Esophagus (tissue), 2 donors: Measurements from ENCODE around the gene AFF3. TPM values are rescaled to one million over a fixed set of nuclear protein-coding genes. Genes with fewer than 3 reads are reported as not detected.

Experiments
- H3K27ac ChIP-seq, 2 donors: one replicate each; pipeline ENCODE4 v1.5.1; 2013; ENCODE audit warnings: low read depth in 2 of 2, mild to moderate bottlenecking in 2 of 2, inconsistent platforms in 1 of 2, low read length in 1 of 2, moderate library complexity in 1 of 2
- H3K27me3 ChIP-seq, 2 donors: one replicate each; pipeline ENCODE4 v1.6.1; 2013; ENCODE audit warnings: low read length in 2 of 2, control low read depth in 1 of 2, mild to moderate bottlenecking in 1 of 2; ENCODE audit not compliant: insufficient read depth in 2 of 2, control insufficient read depth in 1 of 2
- H3K36me3 ChIP-seq, 2 donors: one replicate each; pipeline ENCODE4 v1.6.1; 2013; ENCODE audit warnings: low read length in 1 of 2; ENCODE audit not compliant: control insufficient read depth in 2 of 2, insufficient read depth in 2 of 2
- H3K4me1 ChIP-seq, 2 donors: one replicate each; pipeline ENCODE4 v1.6.1; 2013; ENCODE audit warnings: low read length in 1 of 2; ENCODE audit not compliant: control insufficient read depth in 2 of 2, insufficient read depth in 2 of 2
- H3K4me3 ChIP-seq, 2 donors: one replicate each; pipeline ENCODE4 v1.5.1; 2013; ENCODE audit warnings: low read length in 2 of 2, mild to moderate bottlenecking in 2 of 2, low read depth in 1 of 2, moderate library complexity in 1 of 2
- H3K9me3 ChIP-seq, 2 donors: one replicate each; pipeline ENCODE4 v1.6.1; 2013; ENCODE audit warnings: mild to moderate bottlenecking in 2 of 2, low read depth in 1 of 2, low read length in 1 of 2, moderate library complexity in 1 of 2; ENCODE audit not compliant: control insufficient read depth in 2 of 2, insufficient read depth in 1 of 2
- WGBS, 2 donors: extraction: QIAGEN DNeasy Blood & Tissue Kit; methylation state at CpG; one replicate each; pipeline ENCODE4 v1.1.7; 2013; 5-methylcytosine and 5-hydroxymethylcytosine counted together
- polyA plus RNA-seq, 2 donors: library from polyadenylated mRNA; stranded (reverse); fragments of 200-250 nt; gene quantifications; one replicate each; pipeline ENCODE4 v1.2.3, GENCODE V29; 2013
- donor health status: healthy with polysubstance abuse.
- donor health status: Bipolar disorder and iron deficiency.

The AFF3 gene
- polyA plus RNA-seq, 2 donors, result 1.0 to 1.1 TPM

DNA sequence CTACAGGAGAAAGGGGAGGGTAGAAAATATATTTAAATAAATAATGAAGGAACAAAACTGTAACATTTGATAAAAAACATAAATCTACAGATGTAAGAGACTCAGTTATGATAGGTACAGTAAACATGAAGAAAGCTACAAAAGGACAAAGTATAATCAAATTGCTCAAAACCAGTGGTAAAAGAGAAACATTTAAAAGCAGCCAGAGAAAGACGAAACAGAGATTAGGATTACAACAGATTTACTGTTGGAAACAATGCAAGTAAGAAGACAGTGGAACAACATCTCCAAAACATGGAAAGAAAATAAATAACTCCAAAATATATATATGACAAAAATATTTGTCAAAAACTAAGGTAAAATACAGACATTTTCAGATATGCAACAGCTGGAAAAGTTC lies 344.9 kb downstream of the AFF3 start:
- Histone ChIP-seq H3K4me1 (no peaks in the 10 kb centered on the region), H3K27ac (no peak overlapping the region), H3K9me3 (no peaks in the 10 kb centered on the region), H3K4me3 (no peak overlapping the region), H3K27me3 (no peaks in the 10 kb centered on the region), H3K36me3 (no peaks in the 10 kb centered on the region)
- 94 to 96% methylated on average over 1 of the region's 1 CpG for WGBS, 2 donors

DNA sequence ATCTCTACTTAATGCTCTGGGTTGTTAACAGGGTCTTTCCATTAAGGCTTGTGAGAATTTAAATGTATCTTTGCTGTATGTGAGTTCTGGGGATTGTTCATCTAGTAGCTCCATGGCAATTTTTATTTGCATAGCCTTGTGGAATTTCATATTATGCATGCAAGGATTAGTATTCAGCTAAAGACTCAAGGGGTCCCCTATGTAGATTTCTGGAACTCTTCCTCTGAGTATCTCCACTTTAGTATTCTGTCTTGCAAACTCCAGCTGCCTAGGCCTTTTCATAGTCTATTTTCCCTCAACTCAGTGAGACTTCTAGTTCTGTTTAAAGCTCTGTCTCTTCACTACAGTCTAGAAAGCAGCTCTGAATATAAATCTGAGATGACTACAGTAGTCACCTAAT lies 348.0 kb downstream of the AFF3 start:
- Histone ChIP-seq H3K27ac (no peak overlapping the region), H3K4me3 (no peak overlapping the region), H3K27me3 (no peaks in the 10 kb centered on the region), H3K9me3 (no peaks in the 10 kb centered on the region), H3K36me3 (no peaks in the 10 kb centered on the region), H3K4me1 (no peaks in the 10 kb centered on the region)

DNA sequence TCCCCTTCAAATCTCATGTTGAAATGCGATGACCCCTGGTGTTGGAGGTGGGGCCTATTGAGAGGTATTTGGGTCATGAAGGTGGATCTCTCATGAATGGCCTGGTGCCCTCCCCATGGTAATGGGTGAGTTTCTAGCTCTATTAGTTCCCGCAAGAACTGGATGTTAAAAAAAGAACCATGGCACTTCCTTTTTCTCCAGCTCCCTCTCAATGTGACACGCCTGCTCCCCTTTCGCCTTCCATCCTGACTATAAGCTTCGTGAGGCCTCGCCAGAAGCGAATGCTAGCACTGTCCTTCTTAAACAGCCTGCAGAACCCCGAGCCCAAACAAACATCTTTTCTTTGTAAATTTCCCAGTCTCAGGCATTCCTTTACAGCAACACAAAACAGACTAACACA lies 349.4 kb downstream of the AFF3 start:
- Histone ChIP-seq H3K27me3 (no peaks in the 10 kb centered on the region), H3K27ac (no peak overlapping the region), H3K9me3 (no peaks in the 10 kb centered on the region), H3K4me3 (no peak overlapping the region), H3K4me1 (no peaks in the 10 kb centered on the region), H3K36me3 (no peaks in the 10 kb centered on the region)
- WGBS, 2 donors, result 85 to 89% methylated on average over 8 of the region's 8 CpGs

DNA sequence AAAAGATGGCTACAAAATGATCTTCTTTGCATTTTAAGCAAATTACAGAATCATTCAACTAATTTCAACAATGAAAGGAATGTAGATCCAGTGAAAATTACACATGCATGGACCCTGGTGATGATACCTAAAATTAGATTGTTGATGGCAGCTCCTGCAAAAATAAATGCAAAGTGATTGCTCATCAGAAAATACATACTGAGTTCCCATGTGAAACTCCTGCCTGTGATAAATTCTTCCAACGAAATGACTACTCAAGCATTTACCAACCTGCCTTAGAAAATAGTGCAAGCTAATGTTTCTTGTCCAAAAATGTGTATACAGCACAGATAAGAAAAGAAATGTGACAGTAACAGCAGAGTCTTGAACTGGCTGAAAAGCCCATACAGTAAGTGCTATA lies 352.5 kb downstream of the AFF3 start:
- Histone ChIP-seq H3K4me1 (no peaks in the 10 kb centered on the region), H3K9me3 (no peaks in the 10 kb centered on the region), H3K27me3 (no peaks in the 10 kb centered on the region), H3K36me3 (no peaks in the 10 kb centered on the region), H3K4me3 (no peak overlapping the region), H3K27ac (no peak overlapping the region)
- 38 to 58% methylated on average over 1 of the region's 1 CpG for WGBS, 2 donors

DNA sequence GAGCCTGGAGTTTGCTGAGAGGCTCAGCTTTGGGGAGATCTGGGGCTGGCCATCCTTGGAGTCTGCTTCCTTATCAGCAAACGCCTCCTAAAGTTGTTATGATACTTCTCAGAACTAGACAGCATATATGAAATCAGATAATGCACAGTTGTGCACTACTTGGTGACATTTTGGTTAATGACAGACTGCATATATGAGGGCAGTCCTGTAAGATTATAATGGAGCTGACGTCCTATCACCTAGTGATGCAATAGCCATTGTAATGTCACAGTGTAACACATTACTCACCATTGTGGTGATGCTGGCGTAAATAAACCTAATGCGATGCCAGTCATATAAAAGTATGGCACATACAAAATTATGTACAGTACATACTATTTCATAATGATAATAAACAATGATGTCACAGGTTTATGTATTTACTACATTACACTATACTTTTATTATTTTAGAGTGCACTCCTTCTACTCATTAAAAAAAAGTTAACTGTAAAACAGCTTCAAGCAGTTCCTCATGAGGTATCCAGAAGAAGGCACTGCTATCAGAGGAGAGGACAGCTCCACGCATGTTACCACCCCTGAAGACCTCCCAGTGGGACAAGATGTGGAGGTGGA lies 354.5 kb downstream of the AFF3 start:
- H3K9me3 ChIP-seq, result no peaks in the 10 kb centered on the region
- 81 to 83% methylated on average over 5 of the region's 5 CpGs for WGBS, 2 donors

DNA sequence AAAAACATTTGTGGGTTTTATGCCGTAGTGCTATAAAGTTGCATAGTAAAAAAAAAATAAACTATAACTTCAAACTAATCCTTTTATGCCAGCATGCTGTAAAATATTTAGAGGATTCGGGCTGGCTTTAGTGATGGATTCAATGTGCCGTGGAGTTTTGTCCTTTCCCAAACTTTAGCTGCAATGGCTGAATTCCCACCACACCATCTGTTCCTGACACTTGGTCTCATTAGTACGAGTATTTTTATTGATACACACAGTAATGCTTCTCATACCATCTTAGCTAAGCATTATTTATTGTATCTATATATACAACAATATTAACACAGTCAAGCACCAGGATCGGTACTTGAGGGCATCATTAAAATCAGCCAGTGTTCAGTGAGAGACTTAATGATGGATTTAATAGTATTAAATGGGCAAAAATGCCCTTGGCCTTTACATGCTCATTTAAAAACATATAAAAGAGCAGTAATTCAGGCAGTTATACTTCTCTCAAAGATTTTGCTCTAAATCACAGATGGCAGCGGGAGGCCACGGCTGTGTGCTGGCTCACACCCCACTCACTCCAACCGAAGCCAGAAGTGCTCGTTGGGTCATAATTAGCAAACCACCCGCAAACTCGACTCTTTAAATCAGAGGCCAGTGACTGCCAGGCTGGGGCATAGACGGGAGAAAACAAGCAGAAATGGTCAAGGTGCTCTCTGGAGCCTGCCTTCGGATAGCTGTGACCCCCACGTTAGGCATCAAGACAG lies 355.6 kb downstream of the AFF3 start:
- 81 to 86% methylated on average over 14 of the region's 14 CpGs for WGBS, 2 donors
- Histone ChIP-seq H3K9me3 (no peaks in the 10 kb centered on the region), H3K4me3 (no peak overlapping the region), H3K4me1 (no peaks in the 10 kb centered on the region), H3K27me3 (no peaks in the 10 kb centered on the region), H3K27ac (no peak overlapping the region), H3K36me3 (no peaks in the 10 kb centered on the region)

More for the DNA sequence above, 354.5 kb downstream of the AFF3 start:
- Histone ChIP-seq H3K36me3 (no peaks in the 10 kb centered on the region), H3K4me3 (no peak overlapping the region), H3K27me3 (no peaks in the 10 kb centered on the region), H3K27ac (no peak overlapping the region), H3K4me1 (no peaks in the 10 kb centered on the region)

DNA sequence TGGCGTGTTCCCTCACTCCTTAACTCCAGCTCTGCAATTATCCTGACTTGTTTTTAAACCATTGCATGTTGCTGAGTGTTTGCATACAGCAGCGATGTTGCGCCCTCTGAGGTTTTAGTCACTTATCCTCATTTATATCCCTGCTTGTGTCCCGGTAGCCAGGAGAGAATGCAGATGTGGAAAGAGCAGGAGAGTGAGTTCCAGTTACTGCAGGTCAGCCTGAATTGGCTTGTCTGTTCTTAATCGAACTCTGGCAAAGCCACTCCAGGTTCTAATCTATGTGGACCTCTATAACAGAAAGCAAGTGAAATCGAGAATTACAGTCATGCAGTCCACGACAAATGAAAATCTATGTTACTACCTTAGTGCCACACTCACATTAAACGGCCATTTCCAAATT lies 357.4 kb downstream of the AFF3 start:
- no peak overlapping the region for H3K27ac ChIP-seq
- no peaks in the 10 kb centered on the region for H3K4me1 ChIP-seq
- no peaks in the 10 kb centered on the region for H3K9me3 ChIP-seq
- no peak overlapping the region for H3K4me3 ChIP-seq
- H3K36me3 ChIP-seq, result no peaks in the 10 kb centered on the region
- no peaks in the 10 kb centered on the region for H3K27me3 ChIP-seq
- WGBS, 2 donors, result 83 to 87% methylated on average over 8 of the region's 8 CpGs

DNA sequence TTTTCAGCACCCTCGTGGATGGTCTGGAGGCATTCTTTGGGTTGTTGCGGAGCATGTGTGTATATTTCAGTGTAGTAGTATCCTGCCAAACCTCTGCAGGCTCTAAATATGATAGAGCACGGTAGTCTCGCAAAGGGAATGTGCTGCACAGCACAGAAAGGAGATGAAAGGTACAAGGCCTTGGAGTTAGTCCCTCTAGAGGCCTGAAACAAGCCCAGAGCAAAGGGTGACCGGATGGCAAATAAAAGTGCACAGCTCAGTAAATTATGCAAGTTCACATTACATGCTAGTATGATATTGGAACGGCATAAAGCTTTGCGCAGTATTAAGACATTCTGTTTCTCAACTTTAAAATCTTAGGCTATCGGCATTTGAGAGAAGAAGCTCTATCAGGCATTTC lies 358.1 kb downstream of the AFF3 start:
- H3K9me3 ChIP-seq, result no peaks in the 10 kb centered on the region
- no peak overlapping the region for H3K27ac ChIP-seq
- no peaks in the 10 kb centered on the region for H3K27me3 ChIP-seq
- 90 to 92% methylated on average over 8 of the region's 8 CpGs for WGBS, 2 donors
- H3K36me3 ChIP-seq, result no peaks in the 10 kb centered on the region
- no peaks in the 10 kb centered on the region for H3K4me1 ChIP-seq
- no peak overlapping the region for H3K4me3 ChIP-seq

DNA sequence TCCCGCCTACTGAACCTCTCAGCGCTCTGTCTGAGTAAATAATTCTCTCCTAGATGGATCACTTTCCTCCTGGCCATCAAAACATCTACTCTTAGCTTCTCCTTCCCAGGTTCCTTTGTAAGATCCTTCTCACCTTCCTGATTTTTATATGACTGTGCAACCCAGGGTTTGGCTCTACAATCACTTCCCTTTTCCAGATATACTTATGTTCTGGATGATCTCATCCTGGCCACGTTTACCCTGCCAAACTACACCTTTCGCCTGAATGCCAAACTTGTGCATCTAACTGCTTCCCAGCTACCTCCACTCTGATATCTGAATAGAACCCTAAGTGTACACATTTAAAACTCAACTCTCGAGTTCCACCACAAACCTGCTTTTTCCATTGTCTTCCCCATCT lies 362.1 kb downstream of the AFF3 start:
- WGBS, 2 donors, result 74 to 78% methylated on average over 5 of the region's 5 CpGs
- Histone ChIP-seq H3K27me3 (no peaks in the 10 kb centered on the region), H3K36me3 (no peaks in the 10 kb centered on the region), H3K4me3 (no peak overlapping the region), H3K4me1 (no peaks in the 10 kb centered on the region), H3K9me3 (peaks cover 0 to 2% of the 10 kb centered on the region in 2 donors), H3K27ac (no peak overlapping the region)

DNA sequence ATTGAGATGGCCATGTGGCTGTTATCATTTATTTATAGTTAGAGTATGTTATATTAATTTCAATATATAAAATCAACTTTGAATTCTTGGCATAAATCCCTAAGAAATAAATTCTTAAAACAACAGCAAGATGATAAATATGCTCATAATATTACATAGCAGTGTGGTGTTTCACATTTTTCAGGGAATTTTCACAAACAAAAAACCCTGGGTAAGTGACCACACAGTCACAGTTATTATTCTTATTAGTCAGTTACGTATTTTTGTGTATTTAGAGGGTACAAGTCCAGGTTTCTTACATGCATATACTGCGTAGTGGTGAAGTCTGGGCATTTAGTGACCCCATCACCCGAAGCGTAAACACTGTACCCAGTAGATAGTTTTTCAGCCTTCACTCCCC lies 363.1 kb downstream of the AFF3 start:
- H3K4me3 ChIP-seq, result no peak overlapping the region
- H3K9me3 ChIP-seq, result peaks cover 0 to 2% of the 10 kb centered on the region in 2 donors
- H3K27me3 ChIP-seq, result no peaks in the 10 kb centered on the region
- no peak overlapping the region for H3K27ac ChIP-seq
- H3K36me3 ChIP-seq, result no peaks in the 10 kb centered on the region
- 91 to 92% methylated on average over 4 of the region's 4 CpGs for WGBS, 2 donors
- no peaks in the 10 kb centered on the region for H3K4me1 ChIP-seq
